ENCODE data around the gene ST6GAL2. TPM values are rescaled to one million over a fixed set of nuclear protein-coding genes. Genes with fewer than 3 reads are reported as not detected.

The ST6GAL2 gene
- polyA plus RNA-seq, 3 donors from 2014 or later: not detected

DNA sequence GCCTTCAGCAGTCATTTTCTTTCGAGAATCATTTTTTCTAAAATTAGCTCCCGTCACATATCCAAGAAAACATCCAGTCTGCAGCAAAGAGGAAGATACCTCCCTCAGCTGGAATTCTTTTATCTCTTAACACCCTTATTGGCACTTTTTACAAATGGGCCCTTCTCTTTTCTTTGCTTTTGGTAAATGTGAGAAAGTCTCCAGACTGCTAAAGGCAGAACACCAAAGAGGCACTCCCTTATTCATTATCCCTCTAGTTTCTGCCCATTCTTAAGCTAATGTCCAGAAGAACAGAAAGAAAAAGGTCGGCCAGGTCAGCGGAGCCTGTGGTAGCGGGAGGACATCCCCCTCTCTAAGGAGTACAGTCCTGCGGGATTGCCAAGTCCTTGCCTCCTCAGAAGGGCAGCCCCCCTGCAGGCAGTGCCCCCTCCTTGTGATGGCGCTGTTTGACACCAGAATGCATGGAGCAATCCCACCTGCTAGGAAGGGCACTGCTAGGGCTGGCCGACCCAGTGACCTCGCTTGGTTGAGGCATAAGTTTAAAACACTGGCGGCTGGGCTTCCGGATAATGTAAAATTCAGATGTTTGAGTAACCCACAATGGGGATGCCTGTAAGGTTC lies 34.0 kb downstream of the ST6GAL2 start:
- Mint-ChIP-seq H3K27ac (no peak overlapping the region), H3K27me3 (ENCODE audit: low read depth in 3 of 3) (peaks cover 0 to 2% (median 2%) of the 10 kb centered on the region in 3 donors), H3K9me3 (no peaks in the 10 kb centered on the region), H3K4me1 (peaks cover 0 to 5% of the 10 kb centered on the region in 2 donors), H3K4me3 (no peak overlapping the region), H3K36me3 (no peaks in the 10 kb centered on the region)
- no peak for DNase-seq

DNA sequence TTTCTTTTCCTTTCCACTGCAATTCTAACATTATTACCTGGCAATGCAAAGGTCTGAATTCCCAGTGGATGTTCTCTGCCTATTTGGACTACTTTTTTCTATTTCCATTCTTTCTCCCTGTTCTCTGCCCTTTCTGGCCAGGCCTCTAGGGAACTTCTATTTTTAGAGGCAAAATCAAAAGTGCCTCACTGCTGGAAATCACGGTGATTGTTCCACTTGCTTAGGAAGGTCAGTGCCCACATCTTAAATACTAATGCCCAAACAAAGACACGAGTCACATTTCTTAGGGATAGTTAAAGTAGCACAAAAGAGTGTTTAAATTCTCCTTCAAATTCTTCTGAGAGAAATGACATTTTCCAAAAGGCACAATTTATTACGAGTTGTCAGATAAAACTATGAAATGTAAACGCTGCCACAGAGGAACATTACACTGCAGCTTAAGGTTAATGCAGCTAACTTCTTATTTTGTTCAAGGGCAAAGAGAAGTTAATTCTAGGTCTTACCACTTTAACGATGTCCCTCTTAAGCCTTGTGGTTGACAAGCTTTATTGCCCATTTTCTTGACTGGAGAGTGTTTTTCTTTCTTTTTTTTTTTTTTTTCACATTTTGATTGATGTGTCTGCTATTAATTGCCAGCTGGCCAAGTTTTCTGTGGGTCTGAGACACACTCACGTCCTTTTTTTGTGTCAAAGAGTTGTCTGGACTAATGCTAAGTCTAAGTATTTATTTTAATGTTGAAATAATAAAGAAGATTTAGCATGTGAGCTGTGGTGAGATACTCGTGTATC lies 34.7 kb downstream of the ST6GAL2 start:
- peaks cover 0 to 2% (median 2%) of the 10 kb centered on the region in 3 donors for H3K27me3 Mint-ChIP-seq (ENCODE audit: low read depth in 3 of 3)
- no peak overlapping the region for H3K4me3 Mint-ChIP-seq
- H3K27ac Mint-ChIP-seq: no peak overlapping the region
- H3K4me1 Mint-ChIP-seq: peaks cover 0 to 5% of the 10 kb centered on the region in 2 donors
- H3K36me3 Mint-ChIP-seq: no peaks in the 10 kb centered on the region
- no peaks in the 10 kb centered on the region for H3K9me3 Mint-ChIP-seq
- no peak for DNase-seq

GRCh38 chr2:106849253-106849652 lies 36.7 kb downstream of the ST6GAL2 start:
- Mint-ChIP-seq H3K27me3 (ENCODE audit: low read depth in 3 of 3) (peaks cover 0 to 5% (median 2%) of the 10 kb centered on the region in 3 donors), H3K4me3 (no peak overlapping the region), H3K27ac (no peak overlapping the region), H3K36me3 (no peaks in the 10 kb centered on the region), H3K4me1 (no peaks in the 10 kb centered on the region), H3K9me3 (peaks cover 0 to 11% (median 0%) of the 10 kb centered on the region in 6 donors)
- DNase-seq: no peak

DNA sequence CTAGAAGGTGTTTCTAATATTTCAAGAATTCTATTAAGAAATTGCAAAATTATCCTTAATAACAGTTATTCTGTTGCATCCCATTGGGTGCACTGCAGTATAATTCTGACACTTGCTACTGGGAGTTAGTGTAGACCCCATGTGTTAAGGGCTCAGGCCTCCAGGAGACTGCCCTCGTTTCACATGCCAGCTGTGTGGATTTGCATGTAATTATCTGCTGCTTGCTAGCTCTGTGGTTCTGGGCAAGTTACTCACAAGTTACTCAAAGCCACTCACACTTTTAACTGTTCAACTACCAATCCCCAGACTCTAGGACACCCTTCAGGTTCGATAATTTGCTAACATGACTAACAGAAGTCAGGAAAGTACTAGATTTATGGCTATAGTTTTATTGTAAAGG lies 38.6 kb downstream of the ST6GAL2 start:
- H3K36me3 Mint-ChIP-seq: no peaks in the 10 kb centered on the region
- no peak for DNase-seq
- H3K27me3 Mint-ChIP-seq (ENCODE audit: low read depth in 3 of 3): peaks cover 0 to 6% (median 2%) of the 10 kb centered on the region in 3 donors

DNA sequence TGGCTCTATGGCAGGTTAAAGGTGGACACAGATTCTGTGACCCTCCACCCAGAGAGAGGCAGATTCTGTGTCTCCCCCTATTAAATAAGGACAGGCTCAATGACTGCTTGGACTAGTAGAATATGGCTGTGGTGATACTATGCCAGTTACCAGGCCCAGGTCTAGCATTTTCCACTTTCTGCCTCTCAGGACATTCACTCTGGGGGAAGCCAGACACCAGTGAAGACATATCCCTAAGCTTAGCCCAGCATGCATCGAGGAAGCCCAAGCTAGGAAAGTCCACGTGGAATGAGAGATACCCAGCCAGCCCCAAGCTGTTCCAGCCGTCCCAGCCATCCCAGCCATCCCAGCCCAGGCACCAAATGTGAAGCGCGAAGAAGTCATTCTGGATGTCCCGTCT lies 40.3 kb downstream of the ST6GAL2 start:
- H3K36me3 Mint-ChIP-seq: no peaks in the 10 kb centered on the region
- no peaks in the 10 kb centered on the region for H3K4me1 Mint-ChIP-seq
- peaks cover 0 to 4% (median 2%) of the 10 kb centered on the region in 3 donors for H3K27me3 Mint-ChIP-seq (ENCODE audit: low read depth in 3 of 3)
- no peak overlapping the region for H3K4me3 Mint-ChIP-seq
- H3K9me3 Mint-ChIP-seq: peaks cover 0 to 13% (median 0%) of the 10 kb centered on the region in 6 donors
- DNase-seq: no peak
- H3K27ac Mint-ChIP-seq: no peak overlapping the region

More for the DNA sequence above, 38.6 kb downstream of the ST6GAL2 start:
- Mint-ChIP-seq H3K27ac (no peak overlapping the region), H3K4me1 (no peaks in the 10 kb centered on the region), H3K4me3 (no peak overlapping the region), H3K9me3 (peaks cover 0 to 13% (median 0%) of the 10 kb centered on the region in 6 donors)

- Mint-ChIP-seq H3K27ac (no peak overlapping the region), H3K27me3 (ENCODE audit: low read depth in 3 of 3) (peaks cover 0 to 4% (median 2%) of the 10 kb centered on the region in 3 donors), H3K36me3 (no peaks in the 10 kb centered on the region), H3K9me3 (peaks cover 0 to 13% (median 0%) of the 10 kb centered on the region in 6 donors), H3K4me1 (no peaks in the 10 kb centered on the region), H3K4me3 (no peak overlapping the region)
- DNase-seq: no peak
Measured at GRCh38 chr2:106843910-106844250, 42.1 kb downstream of the ST6GAL2 start.

GRCh38 chr2:106843001-106843909 lies 42.7 kb downstream of the ST6GAL2 start:
- Mint-ChIP-seq H3K4me1 (no peaks in the 10 kb centered on the region), H3K4me3 (no peak overlapping the region), H3K27ac (no peak overlapping the region), H3K9me3 (peaks cover 0 to 13% (median 0%) of the 10 kb centered on the region in 6 donors), H3K27me3 (ENCODE audit: low read depth in 3 of 3) (peaks cover 0 to 4% (median 2%) of the 10 kb centered on the region in 3 donors), H3K36me3 (no peaks in the 10 kb centered on the region)
- DNase-seq: no peak

DNA sequence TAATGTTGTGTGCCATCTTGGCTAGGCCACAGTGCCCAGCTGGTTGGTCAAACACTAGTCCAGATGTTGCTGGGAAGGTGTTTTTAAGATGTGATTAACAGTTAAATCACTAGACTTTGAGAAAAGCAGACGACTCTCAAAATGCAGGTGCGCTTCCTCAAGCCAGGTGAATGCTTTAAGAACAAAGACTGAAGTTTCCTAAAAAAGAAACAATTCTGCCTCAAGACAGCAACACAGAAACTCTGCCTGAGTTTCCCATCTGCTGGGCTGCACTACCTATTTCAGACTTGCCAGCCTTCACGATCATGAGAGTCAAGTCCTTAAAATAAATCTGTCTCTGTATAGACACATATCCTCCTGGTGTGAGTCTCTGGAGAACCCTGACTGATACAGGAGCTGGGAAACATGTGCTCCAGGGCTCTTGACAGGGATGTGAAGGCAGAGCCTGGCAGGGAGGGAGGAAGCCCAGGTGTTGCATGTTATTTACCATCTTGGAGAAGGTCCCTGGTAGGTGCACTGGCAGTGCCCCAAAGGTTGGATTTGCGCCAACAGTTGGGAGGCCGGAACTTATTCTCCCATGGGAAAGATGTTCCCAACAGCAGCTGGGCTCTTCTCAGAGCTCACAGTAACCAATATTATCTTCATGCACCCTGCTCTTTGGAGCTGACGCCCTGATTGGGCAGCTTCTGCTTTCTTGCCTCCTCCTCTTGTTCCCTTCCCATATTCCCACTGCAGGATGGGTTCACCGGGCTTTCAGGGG lies 43.9 kb downstream of the ST6GAL2 start:
- no peaks in the 10 kb centered on the region for H3K4me1 Mint-ChIP-seq
- H3K27me3 Mint-ChIP-seq (ENCODE audit: low read depth in 3 of 3): peaks cover 0 to 4% (median 0%) of the 10 kb centered on the region in 3 donors
- H3K36me3 Mint-ChIP-seq: no peaks in the 10 kb centered on the region

DNA sequence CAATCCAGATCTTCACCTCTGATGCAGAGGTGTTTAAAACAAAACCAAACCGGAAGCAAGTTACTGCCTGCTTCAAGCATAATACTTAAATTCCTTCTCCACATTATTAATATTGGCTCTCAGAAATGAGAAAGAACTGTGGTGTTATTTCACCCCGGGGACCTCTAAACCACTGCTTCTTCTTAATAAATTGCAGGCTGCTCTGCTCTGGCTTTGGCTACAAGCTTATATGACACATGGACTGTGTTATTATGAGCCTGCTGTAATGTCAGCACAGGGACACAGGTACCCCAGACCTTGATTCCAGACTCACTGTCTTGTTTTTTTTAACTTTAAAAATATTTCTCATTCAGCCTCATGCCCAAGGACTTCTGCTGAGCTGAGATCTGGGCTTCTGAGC lies 45.1 kb downstream of the ST6GAL2 start:
- H3K27ac Mint-ChIP-seq: no peak overlapping the region
- H3K9me3 Mint-ChIP-seq: peaks cover 0 to 13% (median 0%) of the 10 kb centered on the region in 6 donors
- H3K4me3 Mint-ChIP-seq: no peak overlapping the region
- DNase-seq: no peak
- no peaks in the 10 kb centered on the region for H3K36me3 Mint-ChIP-seq
- H3K4me1 Mint-ChIP-seq: no peaks in the 10 kb centered on the region
- H3K27me3 Mint-ChIP-seq (ENCODE audit: low read depth in 3 of 3): peaks cover 0 to 4% (median 0%) of the 10 kb centered on the region in 3 donors

More for the DNA sequence above, 43.9 kb downstream of the ST6GAL2 start:
- no peak for DNase-seq
- no peak overlapping the region for H3K27ac Mint-ChIP-seq
- peaks cover 0 to 13% (median 0%) of the 10 kb centered on the region in 6 donors for H3K9me3 Mint-ChIP-seq
- no peak overlapping the region for H3K4me3 Mint-ChIP-seq

- no peak for DNase-seq
- Mint-ChIP-seq H3K27ac (no peak overlapping the region), H3K9me3 (peaks cover 0 to 7% (median 0%) of the 10 kb centered on the region in 6 donors), H3K27me3 (ENCODE audit: low read depth in 3 of 3) (peaks cover 0 to 4% (median 0%) of the 10 kb centered on the region in 3 donors), H3K36me3 (no peaks in the 10 kb centered on the region), H3K4me1 (no peaks in the 10 kb centered on the region), H3K4me3 (no peak overlapping the region)
Measured at GRCh38 chr2:106839849-106840595, 45.9 kb downstream of the ST6GAL2 start.

GRCh38 chr2:106833256-106833655 lies 52.7 kb downstream of the ST6GAL2 start:
- Mint-ChIP-seq H3K9me3 (peaks cover 0 to 6% (median 4%) of the 10 kb centered on the region in 6 donors), H3K4me3 (no peak overlapping the region), H3K27ac (no peak overlapping the region), H3K4me1 (no peaks in the 10 kb centered on the region), H3K36me3 (no peaks in the 10 kb centered on the region), H3K27me3 (ENCODE audit: low read depth in 3 of 3) (peaks cover 0 to 2% (median 0%) of the 10 kb centered on the region in 3 donors)
- DNase-seq: no peak

- no peak overlapping the region for H3K27ac Mint-ChIP-seq
- peaks cover 0 to 2% (median 0%) of the 10 kb centered on the region in 3 donors for H3K27me3 Mint-ChIP-seq (ENCODE audit: low read depth in 3 of 3)
- no peaks in the 10 kb centered on the region for H3K4me1 Mint-ChIP-seq
- DNase-seq: no peak
- no peaks in the 10 kb centered on the region for H3K36me3 Mint-ChIP-seq
- H3K9me3 Mint-ChIP-seq: peaks cover 0 to 13% (median 7%) of the 10 kb centered on the region in 6 donors
- H3K4me3 Mint-ChIP-seq: no peak overlapping the region
Measured at GRCh38 chr2:106831816-106832569, 54.0 kb downstream of the ST6GAL2 start.

Measured in immature natural killer cell (primary cell).